ENCODE data around the gene CHD5. TPM values are rescaled to one million over a fixed set of nuclear protein-coding genes. Genes with fewer than 3 reads are reported as not detected.

The CHD5 gene
- polyA plus RNA-seq, 1 experiment, result 0.02 TPM

GRCh38 chr1:6108476-6108875, 71.6 kb downstream of the CHD5 start:
- no peak for TF ChIP-seq CTCF (IDR thresholded peaks at IDR 0.05; ENCODE audit: low read depth, low read length)
- Histone ChIP-seq H3K27ac (ENCODE audit: low read depth, low read length) (no peak overlapping the region), H3K27me3 (ENCODE audit: control insufficient read depth, insufficient read depth, low read length) (peaks cover 5% of the 10 kb centered on the region), H3K4me3 (ENCODE audit: low read depth, low read length) (no peak overlapping the region), H3K9me3 (ENCODE audit: control insufficient read depth, insufficient read depth, low read length) (no peaks in the 10 kb centered on the region; the same call in 1 of the 2 replicates)
- no peak for DNase-seq (ENCODE audit: low read depth, low spot score)
- CTCF ChIA-PET, result interaction anchor here (1.0 to 1.1 kb wide), 4 partner anchors 14 to 136 kb away, joined by 3 to 6 read pairs (median 4); no protein-coding TSS in a partner anchor
- POLR2A ChIA-PET, result no interaction called here

GRCh38 chr1:6107409-6108356, 72.4 kb downstream of the CHD5 start:
- H3K9me3 ChIP-seq (ENCODE audit: control insufficient read depth, insufficient read depth, low read length), result no peaks in the 10 kb centered on the region; the same call in 1 of the 2 replicates
- peaks cover 7% of the 10 kb centered on the region for H3K27me3 ChIP-seq (ENCODE audit: control insufficient read depth, insufficient read depth, low read length)
- CTCF ChIA-PET, result no interaction called here
- no peak overlapping the region for H3K27ac ChIP-seq (ENCODE audit: low read depth, low read length)
- POLR2A ChIA-PET, result no interaction called here
- TF ChIP-seq CTCF (IDR thresholded peaks at IDR 0.05; ENCODE audit: low read depth, low read length), result no peak
- no peak for DNase-seq (ENCODE audit: low read depth, low spot score)
- H3K4me3 ChIP-seq (ENCODE audit: low read depth, low read length), result no peak overlapping the region

GRCh38 chr1:6106977-6107376, 73.1 kb downstream of the CHD5 start:
- CTCF ChIA-PET, result no interaction called here
- POLR2A ChIA-PET, result no interaction called here

GRCh38 chr1:6106321-6106731, 73.8 kb downstream of the CHD5 start:
- Histone ChIP-seq H3K4me3 (ENCODE audit: low read depth, low read length) (no peak overlapping the region), H3K27me3 (ENCODE audit: control insufficient read depth, insufficient read depth, low read length) (peaks cover 9% of the 10 kb centered on the region), H3K27ac (ENCODE audit: low read depth, low read length) (no peak overlapping the region), H3K9me3 (ENCODE audit: control insufficient read depth, insufficient read depth, low read length) (no peaks in the 10 kb centered on the region; the same call in 1 of the 2 replicates)
- POLR2A ChIA-PET, result no interaction called here
- no peak for TF ChIP-seq CTCF (IDR thresholded peaks at IDR 0.05; ENCODE audit: low read depth, low read length)
- DNase-seq (ENCODE audit: low read depth, low spot score), result no peak
- CTCF ChIA-PET, result no interaction called here

More at GRCh38 chr1:6106977-6107376, 73.1 kb downstream of the CHD5 start:
- DNase-seq (ENCODE audit: low read depth, low spot score), result no peak
- Histone ChIP-seq H3K9me3 (ENCODE audit: control insufficient read depth, insufficient read depth, low read length) (no peaks in the 10 kb centered on the region; the same call in 1 of the 2 replicates), H3K27ac (ENCODE audit: low read depth, low read length) (no peak overlapping the region), H3K27me3 (ENCODE audit: control insufficient read depth, insufficient read depth, low read length) (peaks cover 6% of the 10 kb centered on the region), H3K4me3 (ENCODE audit: low read depth, low read length) (no peak overlapping the region)
- no peak for TF ChIP-seq CTCF (IDR thresholded peaks at IDR 0.05; ENCODE audit: low read depth, low read length)

- no peak for TF ChIP-seq CTCF (IDR thresholded peaks at IDR 0.05; ENCODE audit: low read depth, low read length)
- ChIA-PET CTCF (no interaction called here), POLR2A (no interaction called here)
- Histone ChIP-seq H3K4me3 (ENCODE audit: low read depth, low read length) (no peak overlapping the region), H3K9me3 (ENCODE audit: control insufficient read depth, insufficient read depth, low read length) (no peaks in the 10 kb centered on the region; the same call in 1 of the 2 replicates), H3K27me3 (ENCODE audit: control insufficient read depth, insufficient read depth, low read length) (peaks cover 9% of the 10 kb centered on the region), H3K27ac (ENCODE audit: low read depth, low read length) (no peak overlapping the region)
- DNase-seq (ENCODE audit: low read depth, low spot score), result no peak
Observed at GRCh38 chr1:6105763-6106162, 74.4 kb downstream of the CHD5 start.

Data from AG04450 (cell line).